H1 (cell line): ENCODE results near the gene KLHL28. TPM values are rescaled to one million over a fixed set of nuclear protein-coding genes. Genes with fewer than 3 reads are reported as not detected.

Experiments used
- CTBP2 ChIP-seq: IDR thresholded peaks from 2 replicates; pipeline ENCODE4 v1.7.0; 2011; ENCODE audit warnings: borderline replicate concordance, mild to moderate bottlenecking, moderate library complexity, mixed read lengths, low read length; ENCODE audit not compliant: insufficient read depth, insufficient read length
- polyA plus RNA-seq, 7 experiments: library from polyadenylated mRNA; depleted of rRNA in 3 of 7; stranded (reverse) in 5 of 7; unstranded in 2 of 7; fragments of >200 nt in 5 of 7; fragments of 200-250 nt in 2 of 7; gene quantifications; 1 replicate in 5 of 7; 2 replicates in 1 of 7; 4 replicates in 1 of 7; pipeline versions ENCODE4 v1.2.1 to v1.2.3, GENCODE V29; 2011 to 2013; ENCODE audit warnings: missing spikeins in 2 of 7, mixed read lengths in 2 of 7
- total RNA-seq: library from RNA; stranded (reverse); fragmentation: NEBNext Ultra II Directional; extraction: Animal tissue kit (Norgen Biotek cat#: 25700); gene quantifications from 2 replicates; pipeline ENCODE4 v1.2.1, GENCODE V29; 2021

The KLHL28 gene
- total and polyA plus RNA-seq, 2 of the 8 experiments (the other 6 are each of a cell fraction or from before 2014, with no cell fraction given) = 3.3 to 10.5 TPM

DNA sequence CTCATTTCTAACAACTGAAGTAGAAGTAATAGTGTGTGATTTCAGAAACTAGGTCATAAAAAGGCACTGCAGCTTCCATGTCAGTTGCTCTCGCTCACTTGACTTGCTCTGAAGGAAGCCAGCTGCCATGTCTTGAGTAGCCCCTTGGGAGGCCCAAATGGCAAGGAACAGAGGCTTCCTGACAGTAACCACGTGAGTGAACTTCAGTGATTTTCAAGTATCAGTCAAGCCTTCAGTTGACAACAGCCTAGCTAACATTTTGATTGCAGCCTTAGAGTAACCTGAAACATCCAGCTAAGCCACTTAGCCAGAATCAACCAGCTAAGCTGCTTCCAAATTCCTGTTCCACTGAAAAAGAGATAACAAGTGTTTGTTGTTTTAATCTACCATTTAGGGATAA, 26.9 kb upstream of the KLHL28 start (continued):
- no peak for TF ChIP-seq CTBP2
